ENCODE data around the gene DDX39A. TPM values are rescaled to one million over a fixed set of nuclear protein-coding genes. Genes with fewer than 3 reads are reported as not detected.

Gene DDX39A
- total and polyA plus RNA-seq, 2 donors (not counting 1 experiment from before 2014, with no cell fraction given): 178 to 393 TPM

DNA sequence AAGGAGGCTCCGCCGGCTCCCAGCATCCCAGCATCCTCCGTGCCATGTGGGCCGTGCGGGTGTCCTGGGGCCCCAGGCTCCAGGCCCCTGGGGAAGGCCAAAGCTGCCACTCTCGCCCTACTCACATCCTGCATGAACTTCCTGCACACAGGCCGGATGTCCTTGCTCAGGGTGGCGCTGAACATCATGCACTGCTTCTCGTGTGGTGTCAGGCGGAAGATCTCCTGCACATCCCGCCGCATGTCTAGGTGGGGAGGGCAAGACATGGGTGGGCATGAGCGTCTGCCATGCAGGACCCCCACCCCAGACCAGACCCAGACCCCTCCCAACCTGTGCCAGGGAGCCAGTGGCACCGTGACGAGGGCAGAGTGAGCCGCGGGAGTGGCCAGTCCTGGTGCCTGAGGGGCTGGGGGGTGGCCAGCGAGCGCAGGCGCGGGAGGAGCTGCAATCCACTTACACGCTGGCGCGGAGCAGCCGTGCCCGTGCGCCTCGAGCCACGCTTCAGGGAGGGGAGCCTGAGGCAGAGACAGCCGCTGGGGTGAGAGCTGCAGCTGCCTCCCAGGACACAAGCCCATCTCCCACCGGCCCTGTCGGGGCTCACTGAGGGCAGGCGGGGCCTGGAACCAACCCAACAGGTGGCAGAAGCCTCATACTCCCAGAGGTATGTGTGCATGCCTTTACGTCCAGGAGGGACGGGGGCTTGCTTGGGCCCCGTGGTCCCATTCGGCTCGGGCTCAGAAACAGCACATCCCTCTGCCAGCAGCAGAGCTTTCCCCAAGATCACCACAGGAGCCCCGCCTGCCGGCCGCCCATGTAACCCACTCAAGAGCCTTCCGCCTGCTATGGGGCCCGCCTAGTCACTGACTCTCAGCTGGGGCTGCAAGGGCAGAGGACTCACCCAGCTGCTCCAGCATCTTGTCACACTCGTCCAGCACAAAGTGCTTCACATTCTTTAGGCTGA lies 8.8 kb downstream of the DDX39A start:
- Mint-ChIP-seq H3K9me3 (ENCODE audit: insufficient read depth) (no peaks in the 10 kb centered on the region), H3K27me3 (no peaks in the 10 kb centered on the region), H3K4me1 (peaks cover 53% of the 10 kb centered on the region), H3K4me3 (no peak overlapping the region), H3K27ac (peak overlapping the region; percentile 46)
- POLR2A ChIA-PET: interaction anchor here (0.8 to 1.5 kb wide), 4 partner anchors 8 to 49 kb away, joined by 3 to 10 read pairs (median 6); no protein-coding TSS in a partner anchor
- Histone ChIP-seq H3K9me3 (ENCODE audit: control extremely low read depth in 1 of 3, control insufficient read depth in 2 of 3, insufficient read depth in 1 of 3, low read length in 2 of 3) (peaks cover 0 to 8% (median 0%) of the 10 kb centered on the region in 3 donors), H3K9ac (ENCODE audit: low read length) (no peak overlapping the region), H3K4me1 (ENCODE audit: control insufficient read depth in 2 of 2, insufficient read depth in 2 of 2, low read length in 2 of 2) (peaks cover 18 to 48% of the 10 kb centered on the region in 2 donors), H3K4me2 (replicated peaks; ENCODE audit: low read depth, low read length, poor library complexity, severe bottlenecking) (no peak overlapping the region), H3K27ac (ENCODE audit: low read length in 2 of 2) (no peak overlapping the region), H3K79me2 (ENCODE audit: control insufficient read depth, insufficient read depth, low read length) (peaks cover 49% of the 10 kb centered on the region), H3K36me3 (replicated peaks in 1 of 2; ENCODE audit: control extremely low read depth in 1 of 2, control insufficient read depth in 1 of 2, extremely low read depth in 1 of 2, insufficient read depth in 2 of 2, low read length in 1 of 2) (peaks cover 0 to 86% of the 10 kb centered on the region in 2 experiments), H3K27me3 (replicated peaks in 1 of 4; ENCODE audit: control extremely low read depth in 1 of 4, control insufficient read depth in 3 of 4, insufficient read depth in 4 of 4, low read length in 3 of 4) (no peaks in the 10 kb centered on the region), H4K20me1 (ENCODE audit: control insufficient read depth, insufficient read depth, low read length, poor library complexity, severe bottlenecking) (peaks cover 92% of the 10 kb centered on the region), H2AFZ (ENCODE audit: insufficient read depth, low read depth, low read length, poor library complexity, severe bottlenecking) (no peak overlapping the region), H3K4me3 (ENCODE audit: control extremely low read depth in 1 of 5, extremely low read depth in 1 of 5, insufficient read depth in 1 of 5, low read depth in 2 of 5, low read length in 4 of 5) (no peak overlapping the region)
- TF ChIP-seq, protein P1, sequence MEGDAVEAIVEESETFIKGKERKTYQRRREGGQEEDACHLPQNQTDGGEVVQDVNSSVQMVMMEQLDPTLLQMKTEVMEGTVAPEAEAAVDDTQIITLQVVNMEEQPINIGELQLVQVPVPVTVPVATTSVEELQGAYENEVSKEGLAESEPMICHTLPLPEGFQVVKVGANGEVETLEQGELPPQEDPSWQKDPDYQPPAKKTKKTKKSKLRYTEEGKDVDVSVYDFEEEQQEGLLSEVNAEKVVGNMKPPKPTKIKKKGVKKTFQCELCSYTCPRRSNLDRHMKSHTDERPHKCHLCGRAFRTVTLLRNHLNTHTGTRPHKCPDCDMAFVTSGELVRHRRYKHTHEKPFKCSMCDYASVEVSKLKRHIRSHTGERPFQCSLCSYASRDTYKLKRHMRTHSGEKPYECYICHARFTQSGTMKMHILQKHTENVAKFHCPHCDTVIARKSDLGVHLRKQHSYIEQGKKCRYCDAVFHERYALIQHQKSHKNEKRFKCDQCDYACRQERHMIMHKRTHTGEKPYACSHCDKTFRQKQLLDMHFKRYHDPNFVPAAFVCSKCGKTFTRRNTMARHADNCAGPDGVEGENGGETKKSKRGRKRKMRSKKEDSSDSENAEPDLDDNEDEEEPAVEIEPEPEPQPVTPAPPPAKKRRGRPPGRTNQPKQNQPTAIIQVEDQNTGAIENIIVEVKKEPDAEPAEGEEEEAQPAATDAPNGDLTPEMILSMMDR (IDR thresholded peaks at IDR 0.05): no peak
- DNase-seq (peak; percentile 60), ATAC-seq (ENCODE audit: low read depth) (no peak)
- 86% methylated on average over 44 of the region's 44 CpGs for WGBS (ENCODE audit: insufficient coverage)
- intact Hi-C loops (cut with micrococcal nuclease): no loop called here
- CTCF ChIA-PET: interaction anchor here (0.5 to 2.5 kb wide), 3 partner anchors 47 to 274 kb away, joined by 3 to 8 read pairs (median 4); partner anchors contain the start of gene ASF1B
